ENCODE results near the gene THYN1.

DNA sequence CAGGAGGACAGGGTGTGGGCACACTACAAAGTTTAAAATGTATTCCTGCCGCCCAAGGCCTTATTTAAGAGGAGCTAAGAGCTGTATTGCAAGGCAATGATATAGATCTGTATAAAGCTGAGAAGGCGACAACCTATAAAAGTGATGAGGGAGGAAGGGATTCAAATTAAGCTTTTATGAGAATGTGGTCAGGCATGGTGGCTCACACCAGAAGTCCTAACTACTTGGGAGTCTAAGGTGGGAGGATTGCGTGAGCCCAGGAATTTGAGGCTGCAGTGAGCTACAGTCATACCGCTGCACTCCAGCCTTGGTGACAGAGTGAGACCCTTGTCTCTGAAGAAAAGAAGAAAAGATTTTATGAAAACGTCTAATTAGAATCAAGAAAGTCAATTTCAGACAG lies 13.3 kb upstream of the THYN1 start:
- TF ChIP-seq POLR2AphosphoS5 (IDR thresholded peaks at IDR 0.05; ENCODE audit: low read depth, low read length): no peak
- no peak for TF ChIP-seq POLR2A (IDR thresholded peaks at IDR 0.05; ENCODE audit: low read depth, low read length)
